Measurements from ENCODE around the gene KCNQ5.
A peak's percentile ranks its signal among the peaks of the same experiment; 100 is the strongest.

Gene KCNQ5

GRCh38 chr6:72911463-72912155 is 289.7 kb downstream of the KCNQ5 start:
- no peak for DNase-seq (ENCODE audit: low spot score)

- no peak for DNase-seq (ENCODE audit: low spot score)
Observed at GRCh38 chr6:72913797-72914196, 291.9 kb downstream of the KCNQ5 start.

- DNase-seq (ENCODE audit: low spot score): no peak
Observed at GRCh38 chr6:72916298-72916697, 294.4 kb downstream of the KCNQ5 start.

GRCh38 chr6:72916906-72917305 is 295.0 kb downstream of the KCNQ5 start:
- DNase-seq (ENCODE audit: low spot score): no peak

- DNase-seq (ENCODE audit: low spot score): no peak
Observed at GRCh38 chr6:72922401-72922800, 300.5 kb downstream of the KCNQ5 start.

GRCh38 chr6:72925136-72925535 is 303.3 kb downstream of the KCNQ5 start:
- no peak for DNase-seq (ENCODE audit: low spot score)

GRCh38 chr6:72930556-72931132 is 308.8 kb downstream of the KCNQ5 start:
- no peak for DNase-seq (ENCODE audit: low spot score)

- DNase-seq (ENCODE audit: low spot score): no peak
Observed at GRCh38 chr6:72931325-72931887, 309.5 kb downstream of the KCNQ5 start.

- DNase-seq (ENCODE audit: low spot score): no peak
Observed at GRCh38 chr6:72933233-72933632, 311.4 kb downstream of the KCNQ5 start.

- no peak for DNase-seq (ENCODE audit: low spot score)
Observed at GRCh38 chr6:72936766-72937559, 315.1 kb downstream of the KCNQ5 start.

- no peak for DNase-seq (ENCODE audit: low spot score)
Observed at GRCh38 chr6:72938104-72938503, 316.2 kb downstream of the KCNQ5 start.

- DNase-seq (ENCODE audit: low spot score): no peak
Observed at GRCh38 chr6:72939004-72939403, 317.1 kb downstream of the KCNQ5 start.

- DNase-seq (ENCODE audit: low spot score): no peak
Observed at GRCh38 chr6:72940265-72940664, 318.4 kb downstream of the KCNQ5 start.

GRCh38 chr6:72941263-72941662 is 319.4 kb downstream of the KCNQ5 start:
- DNase-seq (ENCODE audit: low spot score): no peak

- no peak for DNase-seq (ENCODE audit: low spot score)
Observed at GRCh38 chr6:72941751-72942150, 319.9 kb downstream of the KCNQ5 start.

GRCh38 chr6:72943699-72944098 is 321.8 kb downstream of the KCNQ5 start:
- no peak for DNase-seq (ENCODE audit: low spot score)

- no peak for DNase-seq (ENCODE audit: low spot score)
Observed at GRCh38 chr6:72944660-72945059, 322.8 kb downstream of the KCNQ5 start.

GRCh38 chr6:72946774-72947173 is 324.9 kb downstream of the KCNQ5 start:
- no peak for DNase-seq (ENCODE audit: low spot score)

- no peak for DNase-seq (ENCODE audit: low spot score)
Observed at GRCh38 chr6:72947534-72947933, 325.7 kb downstream of the KCNQ5 start.

GRCh38 chr6:72948153-72948552 is 326.3 kb downstream of the KCNQ5 start:
- DNase-seq (ENCODE audit: low spot score): no peak

- peak; percentile 55 for DNase-seq (ENCODE audit: low spot score)
Observed at GRCh38 chr6:72950114-72950860, 328.4 kb downstream of the KCNQ5 start.

Data from RKO (cell line).